ENCODE results near the gene EIF3F. TPM values are rescaled to one million over a fixed set of nuclear protein-coding genes. Genes with fewer than 3 reads are reported as not detected.
A peak's percentile ranks its signal among the peaks of the same experiment; 100 is the strongest.
"Not testable (repeated sequence)": the region's sequence is repeated elsewhere in the genome, so short reads cannot be mapped to it uniquely, and the experiment has no call there.

EIF3F gene
- total RNA-seq, 1 donor from 2014 or later = 327 TPM

GRCh38 chr11:7974668-7975067 lies 12.5 kb upstream of the EIF3F start:
- DNase-seq (ENCODE audit: extremely low spot score, unreplicated experiment) = no peak
- no peaks in the 10 kb centered on the region for H3K9me3 Mint-ChIP-seq (ENCODE audit: unreplicated experiment)
- TF ChIP-seq CTCF (IDR thresholded peaks at IDR 0.05) = no peak
- H3K27ac Mint-ChIP-seq (ENCODE audit: unreplicated experiment) = peak overlapping the region; percentile 61
- H3K27me3 Mint-ChIP-seq (ENCODE audit: unreplicated experiment) = no peaks in the 10 kb centered on the region
- H3K36me3 Mint-ChIP-seq (ENCODE audit: unreplicated experiment) = no peaks in the 10 kb centered on the region
- no peak overlapping the region for H3K4me3 Mint-ChIP-seq (ENCODE audit: unreplicated experiment)
- H3K4me1 Mint-ChIP-seq (ENCODE audit: unreplicated experiment) = peaks cover 65% of the 10 kb centered on the region

GRCh38 chr11:7977232-7977917 lies 9.8 kb upstream of the EIF3F start:
- Mint-ChIP-seq H3K9me3 (ENCODE audit: unreplicated experiment) (no peaks in the 10 kb centered on the region), H3K4me1 (ENCODE audit: unreplicated experiment) (peaks cover 47% of the 10 kb centered on the region), H3K36me3 (ENCODE audit: unreplicated experiment) (no peaks in the 10 kb centered on the region), H3K27ac (ENCODE audit: unreplicated experiment) (peak overlapping the region; percentile 77), H3K27me3 (ENCODE audit: unreplicated experiment) (no peaks in the 10 kb centered on the region), H3K4me3 (ENCODE audit: unreplicated experiment) (no peak overlapping the region)
- no peak for TF ChIP-seq CTCF (IDR thresholded peaks at IDR 0.05)
- DNase-seq (ENCODE audit: extremely low spot score, unreplicated experiment) = no peak

GRCh38 chr11:7981619-7982157 lies 5.4 kb upstream of the EIF3F start:
- H3K27ac Mint-ChIP-seq (ENCODE audit: unreplicated experiment) = no peak overlapping the region
- no peak for DNase-seq (ENCODE audit: extremely low spot score, unreplicated experiment)
- H3K4me1 Mint-ChIP-seq (ENCODE audit: unreplicated experiment) = peaks cover 27% of the 10 kb centered on the region
- H3K9me3 Mint-ChIP-seq (ENCODE audit: unreplicated experiment) = no peaks in the 10 kb centered on the region
- H3K4me3 Mint-ChIP-seq (ENCODE audit: unreplicated experiment) = no peak overlapping the region
- TF ChIP-seq CTCF (IDR thresholded peaks at IDR 0.05) = no peak
- H3K27me3 Mint-ChIP-seq (ENCODE audit: unreplicated experiment) = no peaks in the 10 kb centered on the region
- no peaks in the 10 kb centered on the region for H3K36me3 Mint-ChIP-seq (ENCODE audit: unreplicated experiment)

GRCh38 chr11:7982582-7983119 lies 4.5 kb upstream of the EIF3F start:
- no peak for DNase-seq (ENCODE audit: extremely low spot score, unreplicated experiment)
- no peak for TF ChIP-seq CTCF (IDR thresholded peaks at IDR 0.05)
- Mint-ChIP-seq H3K4me1 (ENCODE audit: unreplicated experiment) (peaks cover 21% of the 10 kb centered on the region), H3K27me3 (ENCODE audit: unreplicated experiment) (no peaks in the 10 kb centered on the region), H3K9me3 (ENCODE audit: unreplicated experiment) (no peaks in the 10 kb centered on the region), H3K27ac (ENCODE audit: unreplicated experiment) (no peak overlapping the region), H3K36me3 (ENCODE audit: unreplicated experiment) (no peaks in the 10 kb centered on the region), H3K4me3 (ENCODE audit: unreplicated experiment) (no peak overlapping the region)

GRCh38 chr11:7983832-7984590 lies 3.1 kb upstream of the EIF3F start:
- peaks cover 3% of the 10 kb centered on the region for H3K36me3 Mint-ChIP-seq (ENCODE audit: unreplicated experiment)
- no peaks in the 10 kb centered on the region for H3K9me3 Mint-ChIP-seq (ENCODE audit: unreplicated experiment)
- no peak for DNase-seq (ENCODE audit: extremely low spot score, unreplicated experiment)
- no peaks in the 10 kb centered on the region for H3K27me3 Mint-ChIP-seq (ENCODE audit: unreplicated experiment)
- no peak for TF ChIP-seq CTCF (IDR thresholded peaks at IDR 0.05)
- H3K27ac Mint-ChIP-seq (ENCODE audit: unreplicated experiment) = no peak overlapping the region
- peaks cover 21% of the 10 kb centered on the region for H3K4me1 Mint-ChIP-seq (ENCODE audit: unreplicated experiment)
- no peak overlapping the region for H3K4me3 Mint-ChIP-seq (ENCODE audit: unreplicated experiment)

GRCh38 chr11:7987560-7987883 lies 385 bp downstream of the EIF3F start:
- Mint-ChIP-seq H3K27ac (ENCODE audit: unreplicated experiment) (peak overlapping the region; percentile 68), H3K36me3 (ENCODE audit: unreplicated experiment) (peaks cover 17% of the 10 kb centered on the region), H3K4me3 (ENCODE audit: unreplicated experiment) (peak overlapping the region; percentile 87), H3K4me1 (ENCODE audit: unreplicated experiment) (peaks cover 27% of the 10 kb centered on the region)
- not testable (repeated sequence) for H3K27me3 Mint-ChIP-seq (ENCODE audit: unreplicated experiment); DNase-seq (ENCODE audit: extremely low spot score, unreplicated experiment); H3K9me3 Mint-ChIP-seq (ENCODE audit: unreplicated experiment)

Data from osteocyte (in vitro differentiated cells).